Psoas muscle (tissue), 8 donors: Measurements from ENCODE around the gene MAGEF1. TPM values are rescaled to one million over a fixed set of nuclear protein-coding genes. Genes with fewer than 3 reads are reported as not detected.

Experiments used
- ATAC-seq, 4 donors: fragments of 200-7000 bp; cut with Tn5 transposase; one replicate each; pipeline ENCODE4 v1.9.1; 2020; ENCODE audit warnings: moderate library complexity in 3 of 4, mild to moderate bottlenecking in 2 of 4
- DNase-seq, 2 donors: peaks; one replicate each; pipeline ENCODE4 v3.0.0-alpha.2; 2020
- H3K27ac ChIP-seq: fragments of 200-600 bp; one replicate; pipeline ENCODE4 v1.8.0; 2022
- H3K27me3 ChIP-seq, 3 donors: fragments of 200-600 bp in 1 of 3; one replicate each; pipeline versions ENCODE4 v1.6.1 to v1.8.0; 2013 to 2022; ENCODE audit warnings: low read length in 2 of 3, mild to moderate bottlenecking in 2 of 3, moderate library complexity in 1 of 3; ENCODE audit not compliant: insufficient read depth in 3 of 3
- H3K36me3 ChIP-seq, 2 donors: fragments of 200-600 bp in 1 of 2; one replicate each; pipeline versions ENCODE4 v1.6.1 to v1.8.0; 2013 to 2022; ENCODE audit warnings: low read depth in 1 of 2, mild to moderate bottlenecking in 1 of 2, moderate library complexity in 1 of 2; ENCODE audit not compliant: insufficient read depth in 1 of 2
- H3K4me1 ChIP-seq: fragments of 200-600 bp; one replicate; pipeline ENCODE4 v1.8.0; 2022
- H3K4me3 ChIP-seq: fragments of 200-600 bp; one replicate; pipeline ENCODE4 v1.8.0; 2022; ENCODE audit warnings: mild to moderate bottlenecking
- H3K9me3 ChIP-seq: fragments of 200-600 bp; one replicate; pipeline ENCODE4 v1.8.0; 2022
- WGBS, 3 donors: extraction: QIAGEN DNeasy Blood & Tissue Kit; methylation state at CpG; one replicate each; pipeline versions ENCODE4 v1.1.6 to v1.1.7; 2013; 5-methylcytosine and 5-hydroxymethylcytosine counted together
- intact Hi-C, 2 donors: fragments of 100-400 bp; cut with DNase I; formaldehyde crosslinking; loops; one replicate each; pipeline versions ENCODE4 v1.11.0 to v1.14.2; 2022
- polyA plus RNA-seq, 3 donors: library from polyadenylated mRNA; stranded (reverse); fragments of 200-250 nt; gene quantifications; one replicate each; pipeline ENCODE4 v1.2.3, GENCODE V29; 2013
- total RNA-seq, 4 donors: library from RNA; stranded (reverse); fragmentation: NEBNext Ultra II Directional in 2 of 4; extraction: Animal tissue kit (Norgen Biotek cat#: 25700) in 2 of 4; gene quantifications; one replicate each; pipeline versions ENCODE4 v1.2.1 to v1.2.4, GENCODE V29; 2021 to 2023
- TF ChIP-seq, protein P1 (sequence below): fragments of 200-600 bp; IDR thresholded peaks from one replicate; pipeline ENCODE4 v1.8.0; 2022; ENCODE audit warnings: antibody characterized with exemption
- donor health status: healthy with polysubstance abuse.
- donor health status: DM: no; HTN: no; CAD: no; lungs with moderate emphysema.
- donor health status: Bipolar disorder and iron deficiency.
- donor health status: healthy.
- donor health status: DM: yes; HTN: yes; CAD: no.
- donor health status: DM: no; HTN: no; CAD: no.
- donor health status: DM: no; HTN: no; CAD: no.
- donor health status: DM: yes; HTN: yes; CAD: no.

The MAGEF1 gene
- total and polyA plus RNA-seq, 7 donors, result 13.0 to 27.3 (median 17.6) TPM

DNA sequence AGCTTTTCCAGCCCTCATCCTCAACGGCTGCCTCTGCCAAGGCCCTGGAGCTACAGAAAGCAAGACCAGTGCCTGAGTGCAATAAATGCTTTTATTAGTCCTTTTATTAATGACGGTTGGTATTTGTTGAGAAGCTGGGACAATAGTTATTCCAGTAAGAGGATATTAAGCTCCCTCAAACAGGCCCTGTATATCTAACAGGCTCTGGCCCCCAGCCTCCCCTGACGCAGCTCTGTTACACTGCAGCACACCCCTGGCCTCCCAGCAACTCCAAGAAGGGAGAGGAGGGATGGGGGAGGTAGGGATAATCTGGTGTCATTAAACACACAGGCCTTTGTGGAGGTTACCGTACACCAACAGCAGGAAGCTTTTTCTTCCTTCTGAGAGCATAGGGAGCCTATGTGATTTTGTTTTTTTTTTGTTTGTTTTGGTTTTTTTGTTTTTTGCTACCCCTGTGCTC is 30.8 kb upstream of the MAGEF1 start:
- no peaks in the 10 kb centered on the region for H3K4me1 ChIP-seq
- TF ChIP-seq, protein P1, sequence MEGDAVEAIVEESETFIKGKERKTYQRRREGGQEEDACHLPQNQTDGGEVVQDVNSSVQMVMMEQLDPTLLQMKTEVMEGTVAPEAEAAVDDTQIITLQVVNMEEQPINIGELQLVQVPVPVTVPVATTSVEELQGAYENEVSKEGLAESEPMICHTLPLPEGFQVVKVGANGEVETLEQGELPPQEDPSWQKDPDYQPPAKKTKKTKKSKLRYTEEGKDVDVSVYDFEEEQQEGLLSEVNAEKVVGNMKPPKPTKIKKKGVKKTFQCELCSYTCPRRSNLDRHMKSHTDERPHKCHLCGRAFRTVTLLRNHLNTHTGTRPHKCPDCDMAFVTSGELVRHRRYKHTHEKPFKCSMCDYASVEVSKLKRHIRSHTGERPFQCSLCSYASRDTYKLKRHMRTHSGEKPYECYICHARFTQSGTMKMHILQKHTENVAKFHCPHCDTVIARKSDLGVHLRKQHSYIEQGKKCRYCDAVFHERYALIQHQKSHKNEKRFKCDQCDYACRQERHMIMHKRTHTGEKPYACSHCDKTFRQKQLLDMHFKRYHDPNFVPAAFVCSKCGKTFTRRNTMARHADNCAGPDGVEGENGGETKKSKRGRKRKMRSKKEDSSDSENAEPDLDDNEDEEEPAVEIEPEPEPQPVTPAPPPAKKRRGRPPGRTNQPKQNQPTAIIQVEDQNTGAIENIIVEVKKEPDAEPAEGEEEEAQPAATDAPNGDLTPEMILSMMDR, result no peak
- ATAC-seq, result no peak
- H3K36me3 ChIP-seq, result no peaks in the 10 kb centered on the region
- no peaks in the 10 kb centered on the region for H3K9me3 ChIP-seq
- no peaks in the 10 kb centered on the region for H3K27me3 ChIP-seq
- 59 to 65% (median 64%) methylated on average over 4 of the region's 4 CpGs for WGBS, 3 donors
- intact Hi-C loops, result no loop called here
- no peak for DNase-seq
- H3K27ac ChIP-seq, result no peak overlapping the region
- no peak overlapping the region for H3K4me3 ChIP-seq

DNA sequence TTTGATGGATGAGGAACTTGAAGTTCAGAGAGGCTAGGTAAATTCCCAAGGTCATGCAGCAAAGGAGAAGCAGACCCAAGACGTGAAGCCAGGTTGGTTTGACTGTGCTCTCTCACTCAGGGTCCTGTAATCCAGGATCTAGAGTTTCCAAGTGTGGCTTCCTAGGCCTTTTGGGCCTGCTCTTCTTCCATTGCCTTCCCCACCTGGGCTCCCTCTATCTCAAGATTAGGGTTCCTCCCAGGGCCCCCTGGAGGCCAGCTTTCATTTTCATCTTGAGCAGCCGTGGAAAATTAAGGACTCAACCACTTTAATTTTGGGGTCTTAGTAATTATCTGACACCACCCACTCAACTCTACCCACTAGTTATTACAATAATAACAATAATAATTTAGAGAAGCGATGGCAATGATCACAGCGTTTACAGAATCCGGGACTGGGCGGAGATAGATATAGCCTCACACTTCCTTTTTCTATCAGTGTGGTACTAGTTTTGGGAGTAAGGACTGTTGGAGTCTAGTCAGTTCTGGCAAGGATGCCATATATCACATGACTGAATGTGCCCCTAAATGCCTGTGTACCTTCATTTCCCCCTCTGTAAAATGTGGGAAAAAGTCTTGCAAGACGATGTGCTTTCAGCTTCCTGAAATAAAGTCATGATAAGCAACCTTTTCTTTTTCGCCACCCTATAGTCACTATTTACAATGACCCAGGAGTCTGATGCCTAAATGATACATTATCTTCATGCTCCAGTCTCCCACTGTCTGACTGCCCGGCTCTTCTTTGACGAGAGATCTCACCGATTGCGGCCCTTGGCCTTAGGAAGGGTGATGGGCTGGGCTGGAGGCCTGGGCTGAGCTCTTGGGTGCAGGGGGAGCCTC is 30.2 kb upstream of the MAGEF1 start:
- no peak for ATAC-seq
- intact Hi-C loops, result no loop called here
- no peaks in the 10 kb centered on the region for H3K9me3 ChIP-seq
- no peak for DNase-seq
- H3K27me3 ChIP-seq, result no peaks in the 10 kb centered on the region
- WGBS, 3 donors, result 70 to 82% (median 77%) methylated on average over 12 of the region's 12 CpGs
- no peak overlapping the region for H3K27ac ChIP-seq
- no peak overlapping the region for H3K4me3 ChIP-seq
- TF ChIP-seq, protein P1, result no peak
- no peaks in the 10 kb centered on the region for H3K4me1 ChIP-seq
- H3K36me3 ChIP-seq, result no peaks in the 10 kb centered on the region

- H3K27me3 ChIP-seq, result no peaks in the 10 kb centered on the region
- H3K4me3 ChIP-seq, result no peak overlapping the region
- TF ChIP-seq, protein P1, result no peak
- no peak overlapping the region for H3K27ac ChIP-seq
- no peaks in the 10 kb centered on the region for H3K36me3 ChIP-seq
- 85 to 99% (median 90%) methylated on average over 8 of the region's 8 CpGs for WGBS, 3 donors
- intact Hi-C loops, result no loop called here
- no peak for ATAC-seq
- no peaks in the 10 kb centered on the region for H3K4me1 ChIP-seq
- no peaks in the 10 kb centered on the region for H3K9me3 ChIP-seq
- no peak for DNase-seq
These were observed 29.3 kb upstream of the MAGEF1 start for GRCh38 chr3:184741259-184741556.

- TF ChIP-seq, protein P1, result no peak
These were observed 28.8 kb upstream of the MAGEF1 start for GRCh38 chr3:184740509-184741258.

More at GRCh38 chr3:184740509-184741258, 28.8 kb upstream of the MAGEF1 start:
- Histone ChIP-seq H3K27ac (no peak overlapping the region), H3K4me1 (no peaks in the 10 kb centered on the region), H3K4me3 (no peak overlapping the region), H3K9me3 (no peaks in the 10 kb centered on the region), H3K27me3 (no peaks in the 10 kb centered on the region), H3K36me3 (no peaks in the 10 kb centered on the region)
- intact Hi-C loops, result no loop called here
- DNase-seq, result no peak
- peak in 1 of 4 donors; percentile 40 for ATAC-seq
- WGBS, 3 donors, result 86 to 90% (median 89%) methylated on average over 9 of the region's 9 CpGs
